Kidney (tissue), 14 donors: ENCODE results near the gene USH2A. TPM values are rescaled to one million over a fixed set of nuclear protein-coding genes. Genes with fewer than 3 reads are reported as not detected.

Experiments used
- DNase-seq, 5 donors: peaks; one replicate each; pipeline ENCODE4 v3.0.0-alpha.2; 2013 to 2020
- FAIRE-seq: peaks from 2 replicates; lab custom pipeline; 2012; peaks lifted over from hg19 to GRCh38; lab: Jason Lieb, UNC
- H3K27ac ChIP-seq, 2 donors: one replicate each; pipeline ENCODE4 v1.7.0; 2013; ENCODE audit warnings: low read depth in 2 of 2, low read length in 2 of 2, inconsistent platforms in 1 of 2
- H3K27me3 ChIP-seq: one replicate; pipeline ENCODE4 v1.7.1; 2013; ENCODE audit warnings: low read length, inconsistent platforms; ENCODE audit not compliant: control insufficient read depth, insufficient read depth
- H3K36me3 ChIP-seq, 3 donors: one replicate each; pipeline versions ENCODE4 v1.7.0 to v1.7.1; 2013; ENCODE audit warnings: low read length in 3 of 3, control low read depth in 1 of 3, inconsistent platforms in 1 of 3; ENCODE audit not compliant: insufficient read depth in 3 of 3, control insufficient read depth in 2 of 3
- H3K4me1 ChIP-seq, 3 donors: one replicate each; pipeline versions ENCODE4 v1.7.0 to v1.7.1; 2013; ENCODE audit warnings: low read length in 3 of 3, inconsistent platforms in 1 of 3, low read depth in 1 of 3; ENCODE audit not compliant: control insufficient read depth in 2 of 3, insufficient read depth in 2 of 3
- H3K4me3 ChIP-seq, 3 donors: one replicate each; pipeline versions ENCODE4 v1.7.0 to v1.8.1; 2013; ENCODE audit warnings: low read length in 3 of 3, control low read depth in 1 of 3, inconsistent platforms in 1 of 3
- H3K9ac ChIP-seq, 3 donors: one replicate each; pipeline versions ENCODE4 v1.7.0 to v1.7.1; 2013; ENCODE audit warnings: low read length in 3 of 3, control low read depth in 1 of 3, inconsistent platforms in 1 of 3
- H3K9me3 ChIP-seq, 3 donors: one replicate each; pipeline versions ENCODE4 v1.7.0 to v1.7.1; 2013; ENCODE audit warnings: low read length in 3 of 3, control low read depth in 1 of 3, inconsistent platforms in 1 of 3; ENCODE audit not compliant: control insufficient read depth in 2 of 3, insufficient read depth in 1 of 3
- CTCF ChIP-seq: IDR thresholded peaks from 3 replicates; pipeline ENCODE4 v1.5.1; 2012; ENCODE audit warnings: mild to moderate bottlenecking, moderate library complexity, borderline replicate concordance; ENCODE audit not compliant: insufficient read depth; ENCODE audit errors: extremely low read depth
- intact Hi-C: fragments of 100-400 bp; cut with DNase I; formaldehyde crosslinking; loops from one replicate; pipeline ENCODE4 v1.11.1; 2022
- polyA plus RNA-seq: library from polyadenylated mRNA; stranded (reverse); fragments of 350-450 nt; fragmentation: Illumina TruSeq; extraction: RNeasy Lipid Tissue Mini Kit (QIAGEN cat#74804); gene quantifications from one replicate; pipeline ENCODE4 v1.2.3, GENCODE V29; 2014; ENCODE audit warnings: low read depth, low replicate concordance; ENCODE audit not compliant: insufficient read depth
- total RNA-seq: library from RNA; stranded (reverse); fragmentation: NEBNext Ultra II Directional; extraction: Animal tissue kit (Norgen Biotek cat#: 25700); gene quantifications from one replicate; pipeline ENCODE4 v1.2.1, GENCODE V29; 2021
- donor health status: control.
- donor health status: control.
- donor health status: control.
- donor health status: control.
- donor health status: control.
- donor health status: DM: yes; HTN: yes; CAD: no.
- donor health status: Normal renal cell carcinoma (clear cell type).

Gene USH2A
- total and polyA plus RNA-seq, 2 donors from 2014 or later = 0.06 TPM; not detected in 1

- TF ChIP-seq CTCF = no peak
- no peak for FAIRE-seq
- intact Hi-C loops = no loop called here
- no peak overlapping the region for H3K9ac ChIP-seq
- H3K4me1 ChIP-seq = no peaks in the 10 kb centered on the region
- H3K36me3 ChIP-seq = no peaks in the 10 kb centered on the region
- no peak overlapping the region for H3K4me3 ChIP-seq
- H3K27ac ChIP-seq = no peak overlapping the region
- no peaks in the 10 kb centered on the region for H3K27me3 ChIP-seq
- no peaks in the 10 kb centered on the region for H3K9me3 ChIP-seq
- no peak for DNase-seq
These were observed 245.0 kb downstream of the USH2A start for GRCh38 chr1:216178281-216178680.

- intact Hi-C loops = no loop called here
- no peak for DNase-seq
- no peak for TF ChIP-seq CTCF
- Histone ChIP-seq H3K27ac (no peak overlapping the region), H3K9ac (no peak overlapping the region), H3K9me3 (no peaks in the 10 kb centered on the region), H3K4me1 (no peaks in the 10 kb centered on the region), H3K27me3 (no peaks in the 10 kb centered on the region), H3K36me3 (no peaks in the 10 kb centered on the region), H3K4me3 (no peak overlapping the region)
- FAIRE-seq = no peak
These were observed 246.3 kb downstream of the USH2A start for GRCh38 chr1:216176970-216177369.

GRCh38 chr1:216175714-216176113 is 247.5 kb downstream of the USH2A start:
- Histone ChIP-seq H3K27ac (no peak overlapping the region), H3K9ac (no peak overlapping the region), H3K4me3 (no peak overlapping the region), H3K4me1 (no peaks in the 10 kb centered on the region), H3K9me3 (no peaks in the 10 kb centered on the region), H3K36me3 (no peaks in the 10 kb centered on the region), H3K27me3 (no peaks in the 10 kb centered on the region)
- TF ChIP-seq CTCF = no peak
- FAIRE-seq (no peak), DNase-seq (no peak)
- intact Hi-C loops = no loop called here

GRCh38 chr1:216173376-216173995 is 249.8 kb downstream of the USH2A start:
- Histone ChIP-seq H3K4me1 (no peaks in the 10 kb centered on the region), H3K36me3 (no peaks in the 10 kb centered on the region), H3K9me3 (no peaks in the 10 kb centered on the region), H3K27me3 (no peaks in the 10 kb centered on the region), H3K9ac (no peak overlapping the region), H3K4me3 (no peak overlapping the region), H3K27ac (no peak overlapping the region)
- intact Hi-C loops = no loop called here
- DNase-seq = peak in 1 of 5 donors; percentile 2
- TF ChIP-seq CTCF = no peak
- no peak for FAIRE-seq
